DMS 273 (cell line): ENCODE measurements around the gene DLGAP3.

ENCODE experiments used
- DNase-seq: peaks from one replicate; lab custom pipeline; 2025; ENCODE audit not compliant: unreplicated experiment; lab: John Stamatoyannopoulos, UW

Gene DLGAP3

GRCh38 chr1:34906222-34906621, 23.2 kb downstream of the DLGAP3 start:
- peak; percentile 21 for DNase-seq

GRCh38 chr1:34905098-34905459, 24.4 kb downstream of the DLGAP3 start:
- no peak for DNase-seq

- DNase-seq, result no peak
Observed at GRCh38 chr1:34904236-34905097, 25.0 kb downstream of the DLGAP3 start.

GRCh38 chr1:34901919-34902318, 27.5 kb downstream of the DLGAP3 start:
- no peak for DNase-seq

- no peak for DNase-seq
Observed at GRCh38 chr1:34900775-34901502, 28.5 kb downstream of the DLGAP3 start.

- DNase-seq, result no peak
Observed at GRCh38 chr1:34899906-34900305, 29.5 kb downstream of the DLGAP3 start.

- no peak for DNase-seq
Observed at GRCh38 chr1:34899471-34899870, 30.0 kb downstream of the DLGAP3 start.

GRCh38 chr1:34898330-34898761, 31.1 kb downstream of the DLGAP3 start:
- DNase-seq, result no peak

- DNase-seq, result no peak
Observed at GRCh38 chr1:34896612-34897011, 32.8 kb downstream of the DLGAP3 start.

GRCh38 chr1:34889705-34890104, 39.7 kb downstream of the DLGAP3 start:
- no peak for DNase-seq

GRCh38 chr1:34887593-34887992, 41.9 kb downstream of the DLGAP3 start:
- DNase-seq, result no peak

GRCh38 chr1:34885405-34886247, 43.8 kb downstream of the DLGAP3 start:
- no peak for DNase-seq

- no peak for DNase-seq
Observed at GRCh38 chr1:34884961-34885360, 44.5 kb downstream of the DLGAP3 start.

- DNase-seq, result no peak
Observed at GRCh38 chr1:34884536-34884935, 44.9 kb downstream of the DLGAP3 start.

GRCh38 chr1:34879230-34879629, 50.2 kb downstream of the DLGAP3 start:
- no peak for DNase-seq

- no peak for DNase-seq
Observed at GRCh38 chr1:34876406-34876805, 53.0 kb downstream of the DLGAP3 start.

- peak; percentile 27 for DNase-seq
Observed at GRCh38 chr1:34874296-34874952, 55.0 kb downstream of the DLGAP3 start.

- DNase-seq, result no peak
Observed at GRCh38 chr1:34872133-34872503, 57.3 kb downstream of the DLGAP3 start.

GRCh38 chr1:34871443-34872132, 57.9 kb downstream of the DLGAP3 start:
- DNase-seq, result no peak

- DNase-seq, result peak; percentile 54
Observed at GRCh38 chr1:34870395-34870794, 59.1 kb downstream of the DLGAP3 start.
